GM12892 (cell line): Measurements from ENCODE around the gene TXNDC15.

Source experiments
- POLR2A ChIP-seq: IDR thresholded peaks from 2 replicates; pipeline ENCODE4 v1.6.1; 2011; ENCODE audit warnings: low read depth, low read length, control low read depth
- POLR2AphosphoS5 ChIP-seq: IDR thresholded peaks from 2 replicates; pipeline ENCODE4 v1.6.1; 2011; ENCODE audit warnings: low read depth, low read length, control low read depth

DNA sequence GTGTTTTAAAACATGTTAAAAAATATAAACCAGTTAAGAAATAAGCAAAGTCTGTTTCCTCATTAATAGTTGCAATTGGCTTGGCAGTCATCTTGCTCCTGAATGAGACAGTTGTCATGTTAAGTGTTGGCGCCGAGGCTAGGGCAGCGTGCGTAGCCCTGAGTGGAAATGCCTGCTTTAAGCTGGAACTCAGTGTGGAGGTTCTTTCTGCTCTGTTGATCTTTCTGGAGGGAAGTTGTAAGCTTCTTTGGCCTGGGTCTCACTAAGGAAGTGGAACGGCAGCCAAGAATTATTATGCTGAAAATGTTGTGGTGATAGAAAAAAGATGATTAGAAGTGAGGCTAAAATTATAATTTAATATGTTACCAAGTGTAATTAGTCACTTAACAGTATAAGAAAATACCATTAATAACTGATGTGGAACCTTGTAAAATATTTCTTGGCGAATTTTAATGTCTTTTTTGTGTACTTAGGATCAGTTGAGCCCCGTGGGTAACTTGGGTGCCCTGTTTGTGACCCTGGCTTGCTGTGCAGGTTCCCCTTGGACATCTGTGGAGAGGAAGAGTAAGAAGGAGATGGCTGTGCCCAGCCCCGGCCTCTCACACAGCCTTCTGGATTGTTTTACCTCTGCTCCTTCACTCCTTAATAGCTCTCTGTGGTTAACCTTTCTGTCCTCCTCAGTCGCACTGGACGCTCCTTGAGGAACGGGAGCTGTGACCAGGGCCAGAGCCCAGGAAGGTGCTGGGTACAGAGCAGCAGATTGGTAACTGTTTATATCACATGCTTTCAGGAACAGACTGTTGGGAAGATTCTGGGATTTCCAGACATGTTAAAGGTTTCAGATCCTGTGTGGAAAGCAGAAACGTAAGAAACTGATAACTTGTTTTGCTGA is 61.8 kb downstream of the TXNDC15 start:
- TF ChIP-seq POLR2AphosphoS5 (no peak), POLR2A (no peak)
